GM12872 (cell line): ENCODE results near the gene SH3D21.

ENCODE experiments used
- CTCF ChIP-seq: IDR thresholded peaks from 3 replicates; pipeline ENCODE4 v1.5.1; 2011; ENCODE audit warnings: low read depth, mild to moderate bottlenecking, low read length, moderate library complexity; ENCODE audit not compliant: insufficient read depth

The SH3D21 gene

GRCh38 chr1:36345353-36345752 is 39.2 kb downstream of the SH3D21 start:
- TF ChIP-seq CTCF: no peak

DNA sequence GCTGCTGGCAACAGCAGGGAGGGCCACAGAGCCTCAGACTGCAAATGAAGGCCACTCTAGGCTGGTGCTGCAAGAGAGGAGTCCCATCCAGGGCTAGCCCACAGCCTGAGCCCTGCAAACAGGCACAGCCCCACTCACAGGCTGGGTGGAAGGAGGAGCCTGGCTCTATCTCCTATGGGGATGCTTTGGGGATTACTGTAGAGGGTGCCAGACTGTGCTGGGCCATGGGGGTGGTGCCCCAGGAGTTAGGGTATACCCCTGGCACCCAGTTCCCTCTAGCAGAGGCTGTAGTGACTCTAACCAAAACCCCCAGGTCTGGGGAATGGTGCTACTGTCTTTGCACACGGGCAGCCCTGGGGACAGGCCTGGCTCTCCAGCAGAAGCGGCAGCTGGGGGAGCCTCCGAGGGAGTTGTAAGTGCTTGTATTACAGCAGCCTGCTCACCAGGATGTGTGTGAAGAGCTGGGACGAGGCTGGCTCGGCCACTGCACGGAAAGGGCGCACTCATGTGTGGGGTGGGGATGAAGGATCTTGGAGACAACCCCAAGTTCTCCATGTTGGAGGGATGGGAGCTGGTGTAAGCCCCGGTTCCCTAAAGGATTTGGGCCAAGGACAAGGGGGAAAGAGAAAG is 40.7 kb downstream of the SH3D21 start:
- no peak for TF ChIP-seq CTCF

DNA sequence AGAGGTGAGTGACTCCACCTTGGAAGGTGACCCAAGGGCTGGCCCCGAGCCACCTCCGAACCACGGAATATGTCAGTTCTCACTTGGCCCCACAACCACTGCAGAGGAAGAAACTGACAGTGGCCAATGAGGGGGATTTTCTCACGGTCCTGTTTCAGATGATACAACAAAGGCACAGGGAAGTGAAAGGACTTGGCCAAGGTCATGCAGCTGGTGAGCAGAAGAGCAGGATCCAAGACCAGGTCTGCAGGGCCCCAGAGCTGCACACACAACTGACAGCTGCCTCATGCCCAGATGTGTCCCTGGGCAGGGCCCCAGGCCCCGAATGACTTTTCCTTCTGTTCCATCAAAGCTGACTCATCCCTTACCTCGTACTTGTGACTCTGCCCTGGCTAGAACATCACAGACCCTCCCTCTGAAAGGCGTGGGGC is 43.1 kb downstream of the SH3D21 start:
- TF ChIP-seq CTCF: no peak

DNA sequence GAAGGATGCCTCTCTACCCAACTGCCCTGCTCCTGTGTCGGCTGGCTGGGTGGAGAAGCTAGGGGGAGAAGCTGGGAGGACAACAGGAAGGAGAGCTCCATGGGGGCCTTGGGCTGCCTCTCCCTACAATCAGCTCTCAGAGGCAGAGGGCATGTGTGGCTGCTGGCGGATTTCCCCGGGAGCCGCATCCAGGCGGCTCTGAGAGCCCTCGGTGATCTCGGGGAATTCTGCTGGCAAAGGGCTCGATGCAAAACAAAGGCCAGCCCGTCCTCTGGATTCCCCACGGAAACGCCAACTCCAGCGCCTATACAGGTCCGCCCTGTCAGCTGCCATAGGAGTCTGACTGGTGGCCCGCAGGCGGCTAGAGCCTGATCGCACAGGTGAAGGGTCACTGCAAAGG is 43.7 kb downstream of the SH3D21 start:
- no peak for TF ChIP-seq CTCF

DNA sequence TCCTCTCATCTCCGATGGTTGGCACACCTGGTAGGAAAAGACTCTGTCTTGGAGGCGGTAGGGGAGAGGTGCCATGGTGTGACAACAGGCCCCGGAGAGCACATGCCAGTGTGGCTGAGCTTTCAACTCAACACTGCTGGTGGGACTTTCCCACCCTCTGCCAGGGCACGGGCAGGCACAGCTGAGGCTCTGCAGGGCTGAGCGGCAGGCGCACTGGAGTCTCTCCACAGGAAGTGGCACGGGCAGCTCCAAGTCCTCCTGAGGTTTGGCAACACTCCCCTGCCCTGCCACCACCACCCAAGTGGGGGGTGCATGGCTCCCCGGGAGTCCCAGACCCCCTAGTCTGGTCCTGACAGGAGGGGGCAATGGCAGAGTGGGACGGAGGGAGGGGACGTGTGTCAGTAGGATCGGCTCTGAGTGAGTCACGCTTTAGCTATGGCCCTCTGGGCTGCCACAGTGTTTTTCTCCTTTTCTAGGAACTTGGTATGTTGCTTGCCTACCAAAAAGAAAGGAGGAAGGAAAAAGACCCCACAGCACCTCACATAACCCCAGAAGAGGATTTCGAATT is 44.6 kb downstream of the SH3D21 start:
- no peak for TF ChIP-seq CTCF

- TF ChIP-seq CTCF: no peak
Measured at GRCh38 chr1:36351227-36351977, 45.2 kb downstream of the SH3D21 start.

DNA sequence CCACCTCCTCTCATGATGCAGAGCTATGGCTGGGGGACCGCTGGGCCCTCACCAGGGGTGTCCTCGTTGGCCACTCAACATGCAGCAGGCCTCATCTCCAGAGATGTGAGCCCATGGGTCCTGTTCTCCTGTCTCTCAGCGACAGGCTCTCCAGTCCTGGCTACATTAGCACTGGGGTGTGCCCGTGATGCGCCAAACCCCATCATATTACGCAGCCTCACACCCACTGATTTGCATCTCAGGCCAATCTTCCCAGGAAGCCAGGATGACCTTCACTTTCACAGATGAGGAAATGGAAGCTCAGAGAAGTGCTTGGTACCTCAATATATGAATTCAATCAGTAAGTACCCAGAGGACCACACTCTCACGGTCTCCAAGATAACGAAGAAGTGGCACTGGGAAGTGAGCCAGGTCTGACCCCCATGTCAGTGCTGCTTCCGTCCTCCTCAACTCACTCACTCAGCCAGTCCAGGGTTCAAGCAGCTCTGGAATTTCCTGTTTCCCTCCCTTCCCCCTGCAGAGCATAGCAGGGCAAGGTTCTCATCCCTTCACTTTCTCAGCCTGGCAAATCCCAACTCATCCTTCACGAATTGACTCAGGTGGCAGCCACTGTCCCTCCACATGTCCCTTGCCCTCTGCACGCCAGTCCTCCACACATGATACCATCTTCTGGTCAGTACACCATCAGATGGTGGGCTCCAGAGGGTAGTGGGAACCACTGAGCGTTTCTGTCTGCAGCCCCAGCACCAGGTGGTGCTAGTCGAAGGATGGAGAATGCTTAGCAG is 46.1 kb downstream of the SH3D21 start:
- no peak for TF ChIP-seq CTCF
